Mucosa of descending colon (tissue), 3 donors: ENCODE results near the gene NISCH. TPM values are rescaled to one million over a fixed set of nuclear protein-coding genes. Genes with fewer than 3 reads are reported as not detected.
A peak's percentile ranks its signal among the peaks of the same experiment; 100 is the strongest.

ENCODE experiments used
- ATAC-seq: fragments of 200-7000 bp; cut with Tn5 transposase; one replicate; pipeline ENCODE4 v1.9.1; 2020; ENCODE audit warnings: mild to moderate bottlenecking, moderate library complexity
- DNase-seq, 3 donors: peaks; one replicate each; pipeline ENCODE4 v3.0.0-alpha.2; 2020
- H3K36me3 ChIP-seq: fragments of 200-600 bp; one replicate; pipeline ENCODE4 v1.8.0; 2021; ENCODE audit warnings: low read depth, mild to moderate bottlenecking
- H3K4me1 ChIP-seq: fragments of 200-600 bp; one replicate; pipeline ENCODE4 v1.8.0; 2021; ENCODE audit warnings: low read depth, mild to moderate bottlenecking
- H3K4me3 ChIP-seq: fragments of 200-600 bp; one replicate; pipeline ENCODE4 v1.8.0; 2021; ENCODE audit warnings: mild to moderate bottlenecking
- H3K9me3 ChIP-seq: fragments of 200-600 bp; one replicate; pipeline ENCODE4 v1.8.0; 2021; ENCODE audit warnings: mild to moderate bottlenecking
- intact Hi-C, 2 donors: fragments of 100-400 bp; cut with DNase I in 1 of 2; cut with micrococcal nuclease in 1 of 2; formaldehyde crosslinking; loops; one replicate each; pipeline versions ENCODE4 v1.11.0 to v1.11.1; 2022; cut with DNase I, micrococcal nuclease
- total RNA-seq, 3 donors: library from RNA; stranded (reverse); fragmentation: NEBNext Ultra II Directional in 2 of 3; extraction: Animal tissue kit (Norgen Biotek cat#: 25700) in 2 of 3; gene quantifications; one replicate each; pipeline versions ENCODE4 v1.2.1 to v1.2.4, GENCODE V29; 2021 to 2023
- TF ChIP-seq, protein P1 (sequence below): fragments of 200-600 bp; IDR thresholded peaks from one replicate; pipeline ENCODE4 v1.8.0; 2022; ENCODE audit warnings: antibody characterized with exemption, mild to moderate bottlenecking
- donor health status: DM: no; HTN: no; CAD: no; lungs with moderate emphysema.
- donor health status: DM: no; HTN: no; CAD: no.
- donor health status: DM: no; HTN: yes; CAD: no.

Gene NISCH
- total RNA-seq, 3 donors from 2014 or later, result 57.6 to 91.0 (median 72.1) TPM

DNA sequence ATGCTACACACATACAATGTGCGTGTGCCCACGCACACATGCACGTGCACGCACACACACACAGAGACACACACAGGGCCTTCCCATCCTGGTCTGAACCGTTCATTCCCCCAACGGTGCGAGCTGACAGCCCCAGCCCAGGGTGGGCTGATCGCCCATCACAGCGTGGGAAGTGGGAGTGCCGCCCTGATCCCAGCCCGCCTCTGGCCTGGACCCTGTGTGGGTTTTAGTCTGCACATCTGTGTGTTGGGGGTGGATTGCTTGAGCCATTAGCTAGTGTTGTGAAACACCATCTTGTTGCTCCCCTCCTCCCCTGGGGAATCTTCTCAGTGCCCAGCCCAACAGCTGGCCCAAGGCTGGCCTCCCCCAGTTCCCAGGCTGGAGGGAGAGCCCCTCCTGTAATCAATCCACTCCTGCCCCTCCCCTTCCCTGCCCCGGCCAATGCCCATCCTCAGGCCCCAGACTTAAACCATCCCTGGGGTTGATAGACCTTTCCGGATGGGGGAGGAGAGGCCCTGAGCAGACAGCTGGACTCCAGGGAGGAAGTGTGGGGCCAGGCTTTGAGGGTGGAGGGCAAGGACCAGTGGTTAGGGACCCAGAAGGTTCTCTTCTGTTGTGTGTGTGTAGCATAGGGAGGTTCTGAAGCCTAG, 18.8 kb upstream of the NISCH start:
- intact Hi-C loops, result no loop called here
- ATAC-seq (no peak), DNase-seq (no peak)
- Histone ChIP-seq H3K36me3 (no peaks in the 10 kb centered on the region), H3K9me3 (no peaks in the 10 kb centered on the region), H3K4me1 (no peaks in the 10 kb centered on the region), H3K4me3 (no peak overlapping the region)
- TF ChIP-seq, protein P1, sequence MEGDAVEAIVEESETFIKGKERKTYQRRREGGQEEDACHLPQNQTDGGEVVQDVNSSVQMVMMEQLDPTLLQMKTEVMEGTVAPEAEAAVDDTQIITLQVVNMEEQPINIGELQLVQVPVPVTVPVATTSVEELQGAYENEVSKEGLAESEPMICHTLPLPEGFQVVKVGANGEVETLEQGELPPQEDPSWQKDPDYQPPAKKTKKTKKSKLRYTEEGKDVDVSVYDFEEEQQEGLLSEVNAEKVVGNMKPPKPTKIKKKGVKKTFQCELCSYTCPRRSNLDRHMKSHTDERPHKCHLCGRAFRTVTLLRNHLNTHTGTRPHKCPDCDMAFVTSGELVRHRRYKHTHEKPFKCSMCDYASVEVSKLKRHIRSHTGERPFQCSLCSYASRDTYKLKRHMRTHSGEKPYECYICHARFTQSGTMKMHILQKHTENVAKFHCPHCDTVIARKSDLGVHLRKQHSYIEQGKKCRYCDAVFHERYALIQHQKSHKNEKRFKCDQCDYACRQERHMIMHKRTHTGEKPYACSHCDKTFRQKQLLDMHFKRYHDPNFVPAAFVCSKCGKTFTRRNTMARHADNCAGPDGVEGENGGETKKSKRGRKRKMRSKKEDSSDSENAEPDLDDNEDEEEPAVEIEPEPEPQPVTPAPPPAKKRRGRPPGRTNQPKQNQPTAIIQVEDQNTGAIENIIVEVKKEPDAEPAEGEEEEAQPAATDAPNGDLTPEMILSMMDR, result no peak

DNA sequence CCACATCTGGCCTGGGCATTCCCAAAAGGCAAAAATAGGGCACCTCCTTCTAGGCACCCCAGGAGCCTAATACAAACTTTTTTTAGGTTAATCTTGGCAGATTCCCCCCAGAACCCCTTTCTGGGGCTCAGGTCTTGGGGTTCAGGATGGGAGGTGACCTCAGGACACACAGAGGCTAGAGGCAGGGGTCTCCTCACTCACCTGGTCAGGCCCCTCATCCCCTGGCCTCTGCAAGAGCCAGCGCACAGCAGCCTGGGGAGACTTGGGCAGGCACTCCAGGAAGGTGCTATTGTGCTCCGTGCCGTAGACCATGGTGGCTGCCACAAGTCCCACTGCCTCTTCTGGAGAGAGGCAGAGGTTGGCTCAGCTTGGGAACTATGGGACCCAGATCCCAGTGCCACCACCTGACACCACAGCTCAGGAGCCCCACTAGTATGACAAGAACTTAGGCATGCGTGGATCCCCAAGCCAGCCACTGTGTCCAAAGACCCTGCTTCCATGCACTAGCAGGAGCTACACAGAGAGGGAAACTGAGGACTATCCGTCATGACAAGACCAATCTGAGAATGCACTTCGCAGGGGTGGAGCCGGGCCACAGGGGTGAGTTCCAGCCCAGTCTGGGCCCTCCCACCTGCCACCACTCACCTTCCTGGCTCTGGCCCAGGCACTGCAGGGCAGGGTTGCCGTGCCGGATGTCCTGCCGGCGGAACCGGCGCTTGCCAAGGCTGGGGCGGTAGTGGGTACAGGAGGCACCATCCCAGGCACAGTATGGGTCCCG, 17.9 kb upstream of the NISCH start:
- TF ChIP-seq, protein P1, result no peak
- ATAC-seq (peak; percentile 85), DNase-seq (peak; percentile 70 to 82 (median 75))
- Histone ChIP-seq H3K4me1 (no peaks in the 10 kb centered on the region), H3K4me3 (no peak overlapping the region), H3K9me3 (no peaks in the 10 kb centered on the region), H3K36me3 (no peaks in the 10 kb centered on the region)
- intact Hi-C loops, result no loop called here

DNA sequence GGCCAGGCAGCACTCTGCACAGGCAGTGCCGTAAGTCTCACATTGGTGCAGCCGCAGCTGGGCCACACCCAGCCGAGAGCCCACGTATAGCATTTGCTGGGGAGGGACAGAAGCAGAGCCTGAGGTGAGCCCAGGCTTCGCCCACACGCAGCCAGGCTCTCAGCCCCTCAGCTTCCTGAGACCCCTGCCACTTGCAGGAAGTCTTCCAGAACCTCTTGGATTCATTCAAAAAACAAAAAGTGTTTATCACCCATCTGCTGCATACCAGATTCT, 17.4 kb upstream of the NISCH start:
- intact Hi-C loops, result no loop called here
- TF ChIP-seq, protein P1, result no peak
- no peak for DNase-seq
- Histone ChIP-seq H3K4me1 (no peaks in the 10 kb centered on the region), H3K36me3 (no peaks in the 10 kb centered on the region), H3K4me3 (no peak overlapping the region), H3K9me3 (no peaks in the 10 kb centered on the region)
- no peak for ATAC-seq

DNA sequence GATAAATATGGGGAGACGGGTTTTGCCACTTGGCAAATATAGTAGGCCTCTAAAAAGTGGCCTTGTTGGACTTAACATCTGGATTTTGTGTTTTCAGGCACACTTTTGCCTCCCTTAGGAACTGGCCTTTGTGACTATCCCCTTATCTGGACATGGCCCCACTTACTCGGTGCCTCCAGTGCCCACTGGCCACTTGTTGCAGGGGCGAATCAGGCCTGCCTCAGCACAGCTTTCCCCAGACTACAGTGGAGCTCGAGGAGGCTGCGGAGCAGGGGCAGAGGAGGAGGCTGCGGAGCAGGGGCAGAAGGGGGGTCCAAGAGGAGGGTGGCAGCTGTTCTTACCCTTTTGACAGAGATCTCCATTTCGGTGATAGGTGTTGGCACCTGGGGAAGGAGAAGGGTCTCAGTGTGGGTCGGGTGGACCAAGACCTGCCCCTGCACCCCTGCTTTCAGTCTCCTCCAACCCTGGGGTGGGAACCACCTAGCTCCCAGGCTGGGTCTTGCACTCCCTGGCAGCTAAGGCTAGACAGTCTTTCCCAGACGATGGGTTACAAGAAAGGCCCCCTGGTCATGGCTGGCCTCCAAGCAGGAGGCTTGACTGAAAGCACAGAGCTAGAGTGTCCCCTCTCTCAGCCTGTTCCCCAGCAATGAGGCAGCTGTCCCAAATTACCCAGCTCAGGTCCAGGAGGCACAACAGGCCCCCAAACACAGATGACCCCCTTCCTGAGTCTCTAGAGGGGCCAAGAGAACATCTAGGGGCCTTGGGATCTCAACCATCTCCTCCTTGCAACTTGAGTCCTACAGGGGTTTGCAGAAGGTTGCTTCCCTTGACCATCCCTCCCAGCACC, 16.6 kb upstream of the NISCH start:
- TF ChIP-seq, protein P1, result no peak
- Histone ChIP-seq H3K4me3 (no peak overlapping the region), H3K4me1 (no peaks in the 10 kb centered on the region), H3K9me3 (no peaks in the 10 kb centered on the region), H3K36me3 (no peaks in the 10 kb centered on the region)
- DNase-seq (no peak), ATAC-seq (no peak)
- intact Hi-C loops, result no loop called here

DNA sequence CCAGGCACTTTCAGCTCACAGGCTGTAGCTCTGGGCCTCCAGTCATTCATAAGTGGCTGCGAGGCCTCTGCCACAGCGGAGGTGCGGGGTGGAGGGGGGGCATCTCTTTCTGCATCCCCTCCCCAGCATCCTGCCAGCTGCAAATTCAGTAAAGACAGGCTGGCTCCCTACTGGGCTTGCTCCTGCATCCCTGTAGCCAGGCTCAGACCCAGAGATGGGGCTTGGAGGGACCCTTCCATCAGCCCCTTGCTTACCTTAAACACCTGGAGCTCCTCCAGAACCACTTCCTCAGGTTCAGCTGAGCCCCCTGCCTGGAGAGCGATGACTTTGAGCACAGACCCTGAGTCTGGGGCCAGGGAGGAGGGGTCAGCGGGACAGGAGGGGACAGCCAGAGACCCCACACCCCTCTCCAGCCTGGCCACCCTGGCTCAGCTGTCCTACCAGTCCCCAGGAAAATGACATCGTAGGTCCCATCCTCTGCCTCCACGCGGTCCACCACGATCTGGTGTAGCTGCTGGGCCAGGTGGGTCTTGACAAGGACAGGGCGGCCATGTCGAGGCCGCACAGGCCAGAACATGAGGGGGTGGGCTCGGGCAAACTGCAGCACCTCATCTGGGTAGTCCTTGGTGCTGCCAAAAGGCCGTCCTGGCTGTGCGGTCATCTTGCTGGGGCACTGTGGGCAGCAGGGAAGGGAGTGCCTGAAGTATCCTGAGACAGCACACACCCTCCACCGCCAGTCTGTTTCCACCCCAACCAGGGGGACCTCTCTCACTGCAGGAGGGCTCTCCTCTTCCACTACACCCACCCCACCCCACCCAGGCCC, 15.8 kb upstream of the NISCH start:
- H3K36me3 ChIP-seq, result no peaks in the 10 kb centered on the region
- intact Hi-C loops, result no loop called here
- H3K9me3 ChIP-seq, result no peaks in the 10 kb centered on the region
- DNase-seq (no peak), ATAC-seq (no peak)
- TF ChIP-seq, protein P1, result no peak
- H3K4me1 ChIP-seq, result no peaks in the 10 kb centered on the region
- H3K4me3 ChIP-seq, result no peak overlapping the region
